HG03354 (cell line): Measurements from ENCODE around the gene PAFAH1B1.
"Not testable (repeated sequence)": the region's sequence is repeated elsewhere in the genome, so short reads cannot be mapped to it uniquely, and the experiment has no call there.

Source experiments
- ATAC-seq: cut with Tn5 transposase; IDR thresholded peaks from one replicate; pipeline ENCODE4 v1.9.1; 2021; ENCODE audit warnings: mild to moderate bottlenecking; ENCODE audit not compliant: unreplicated experiment, poor library complexity, severe bottlenecking

PAFAH1B1 gene

DNA sequence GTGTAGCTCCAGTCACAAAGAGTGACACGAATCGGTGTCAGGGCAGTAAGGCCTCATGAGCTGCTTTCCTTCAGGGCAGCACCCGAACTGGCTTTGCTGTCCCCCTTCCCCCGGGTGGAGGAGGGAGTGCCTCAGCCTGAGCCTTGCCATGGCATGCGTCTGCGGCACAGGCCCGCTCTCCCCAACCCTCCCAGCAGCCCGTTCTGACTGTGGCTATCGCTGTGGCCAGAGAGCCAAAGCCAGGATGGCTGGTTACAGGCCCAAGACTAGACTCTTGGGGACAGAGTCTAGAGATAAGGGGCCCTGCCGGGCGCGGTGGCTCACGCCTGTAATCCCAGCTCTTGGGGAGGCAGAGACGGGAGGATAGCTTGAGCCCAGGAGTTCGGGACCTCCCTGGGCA lies 92.2 kb downstream of the PAFAH1B1 start:
- ATAC-seq: no peak

DNA sequence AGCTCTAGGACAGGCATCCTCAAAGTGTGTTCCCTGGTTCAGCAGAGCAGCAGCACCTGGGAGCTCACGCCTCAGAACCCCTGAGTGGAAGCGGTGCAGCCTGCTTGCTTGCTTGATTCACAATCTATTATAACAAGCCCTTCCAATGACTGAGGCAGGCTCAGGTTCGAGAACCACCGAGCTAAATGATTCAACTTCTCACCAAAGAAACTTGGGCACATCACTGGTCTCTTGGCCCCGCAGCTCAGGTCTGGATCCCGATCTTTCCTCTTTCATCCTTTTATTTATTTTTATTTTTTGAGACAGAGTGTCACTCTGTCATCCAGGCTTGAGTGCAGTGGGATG lies 93.6 kb downstream of the PAFAH1B1 start:
- no peak for ATAC-seq

GRCh38 chr17:2688351-2689342 lies 95.2 kb downstream of the PAFAH1B1 start:
- no peak for ATAC-seq

GRCh38 chr17:2689411-2690164 lies 96.1 kb downstream of the PAFAH1B1 start:
- no peak for ATAC-seq

GRCh38 chr17:2690165-2691068 lies 97.0 kb downstream of the PAFAH1B1 start:
- no peak for ATAC-seq

DNA sequence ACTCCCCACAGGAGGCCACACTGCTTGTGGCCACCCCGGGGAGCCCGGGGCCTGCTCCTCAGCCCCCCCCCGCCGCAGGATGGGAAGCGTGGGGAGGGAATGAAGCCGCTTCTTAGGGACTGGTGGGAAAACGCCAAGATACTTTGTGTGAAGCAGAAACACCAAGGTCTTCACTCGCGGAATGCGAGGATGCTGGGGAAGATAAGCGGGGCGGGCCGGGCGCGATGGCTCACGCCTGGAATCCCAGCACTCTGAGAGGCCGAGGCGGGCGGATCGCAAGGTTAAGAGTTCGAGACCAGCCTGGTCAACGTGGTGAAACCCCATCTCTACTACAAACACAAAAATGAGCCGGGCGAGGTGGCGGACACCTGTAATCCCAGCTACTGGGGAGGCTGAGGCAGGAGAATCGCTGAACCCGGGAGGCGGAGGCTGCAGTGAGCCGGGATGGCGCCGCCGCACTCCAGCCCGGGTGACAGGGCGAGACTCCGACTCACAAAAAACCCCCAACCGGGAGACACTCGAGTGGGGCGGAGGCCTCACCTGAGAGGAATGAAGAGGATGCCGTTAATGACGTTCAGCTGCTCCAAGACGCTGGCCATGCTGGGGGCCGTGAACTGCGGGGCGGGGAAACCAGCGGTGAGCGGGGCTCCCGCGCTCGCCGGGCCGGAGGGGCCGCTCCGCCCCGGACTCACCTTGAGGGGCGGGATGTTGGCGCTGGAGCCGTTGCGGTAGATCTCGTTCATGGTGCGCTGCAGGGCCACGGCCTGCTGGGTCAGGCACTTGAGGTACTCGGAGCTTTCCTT lies 97.8 kb downstream of the PAFAH1B1 start:
- no peak for ATAC-seq

- no peak for ATAC-seq
These were observed 98.7 kb downstream of the PAFAH1B1 start for GRCh38 chr17:2691965-2692780.

GRCh38 chr17:2692781-2693135 lies 99.3 kb downstream of the PAFAH1B1 start:
- no peak for ATAC-seq

GRCh38 chr17:2693561-2694380 lies 100.3 kb downstream of the PAFAH1B1 start:
- ATAC-seq: no peak

GRCh38 chr17:2694381-2695242 lies 101.2 kb downstream of the PAFAH1B1 start:
- ATAC-seq: no peak

DNA sequence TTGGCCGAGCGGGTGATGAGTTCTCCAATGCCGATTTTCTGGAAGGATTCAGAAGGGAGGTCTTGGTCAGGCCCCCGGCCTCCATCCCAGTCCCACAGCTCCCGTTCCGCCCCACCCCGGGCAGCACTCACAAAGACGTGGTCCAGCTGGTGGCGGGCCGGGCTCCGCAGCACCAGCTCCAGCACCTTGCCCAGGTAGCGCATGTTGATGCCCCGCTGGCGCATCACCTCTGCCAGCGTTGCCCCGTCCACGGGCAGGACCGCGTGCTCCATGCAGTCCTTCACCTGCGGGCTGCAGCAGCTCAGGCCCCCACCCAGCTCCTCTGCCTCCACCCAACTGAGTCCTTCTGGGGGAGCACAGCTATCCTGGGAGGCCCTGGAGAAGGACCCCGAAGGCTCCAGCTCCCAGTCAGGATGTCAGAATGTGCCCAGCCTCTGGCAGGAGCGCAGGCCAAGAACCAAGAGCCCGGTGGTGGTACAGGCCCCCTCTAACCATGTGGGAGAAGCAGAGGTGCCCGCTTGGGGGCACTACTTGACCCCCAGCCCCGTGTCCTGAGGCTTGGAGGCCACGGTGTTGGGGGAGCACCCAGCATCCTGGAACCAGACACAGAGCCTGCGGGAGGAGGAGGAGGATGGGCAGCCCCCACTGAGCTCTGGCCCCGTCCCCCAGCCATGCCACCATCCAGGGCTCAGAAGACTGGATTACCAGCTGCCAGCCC lies 101.9 kb downstream of the PAFAH1B1 start:
- no peak for ATAC-seq

- no peak for ATAC-seq
These were observed 102.7 kb downstream of the PAFAH1B1 start for GRCh38 chr17:2695961-2696760.

DNA sequence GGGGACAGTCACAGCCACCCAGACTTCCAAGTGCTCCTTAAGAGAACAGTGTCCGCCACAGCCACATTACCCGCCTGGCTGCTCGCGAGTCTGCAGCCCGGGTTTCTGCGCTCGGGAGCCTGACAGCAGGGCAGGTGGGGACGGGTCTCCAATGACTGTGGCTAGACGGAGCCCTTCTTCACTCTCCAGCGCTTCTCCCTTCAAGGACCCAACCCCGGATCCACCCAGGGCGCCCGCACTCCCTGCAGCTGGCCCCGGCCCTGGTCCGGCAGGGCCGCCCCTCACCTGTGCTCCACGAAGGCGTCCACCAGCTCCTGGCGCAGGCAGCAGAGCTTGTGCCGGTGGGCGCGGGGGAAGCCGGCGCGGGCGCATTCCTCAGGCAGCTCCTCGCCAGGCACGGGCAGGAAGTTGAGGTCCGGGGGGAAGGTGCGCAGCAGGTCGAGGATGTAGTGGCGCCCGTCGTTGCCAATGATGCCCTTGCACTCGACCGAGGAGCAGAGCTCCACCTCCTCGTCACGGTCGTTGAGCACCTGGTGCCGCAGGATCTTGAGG lies 104.2 kb downstream of the PAFAH1B1 start:
- ATAC-seq: no peak

DNA sequence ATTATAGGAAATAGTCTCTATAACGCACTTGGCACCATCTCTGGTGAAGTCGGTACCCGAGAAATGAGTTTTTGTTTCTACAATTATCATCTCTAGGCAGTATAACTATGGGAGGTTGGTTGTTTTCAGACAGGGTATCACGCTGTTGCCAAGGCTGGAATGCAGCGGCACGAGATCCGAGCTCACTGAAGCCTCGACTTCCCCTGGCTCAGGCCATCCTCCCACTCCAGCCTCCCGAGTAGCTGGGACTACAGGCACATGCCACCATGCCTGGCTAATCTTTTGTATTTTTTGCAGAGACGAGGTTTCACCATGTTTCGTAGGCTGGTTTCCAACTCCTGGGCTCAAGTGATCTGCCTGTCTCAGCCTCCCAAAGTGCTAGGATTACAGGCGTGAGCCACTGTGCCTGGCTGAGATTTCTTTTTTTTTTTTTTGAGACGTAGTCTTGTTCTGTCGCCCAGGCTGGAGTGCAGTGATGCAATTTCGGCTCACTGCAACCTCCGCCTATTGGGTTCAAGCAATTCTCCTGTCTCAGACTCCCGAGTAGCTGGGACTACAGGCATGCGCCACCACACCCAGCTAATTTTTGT lies 105.9 kb downstream of the PAFAH1B1 start:
- not testable (repeated sequence) for ATAC-seq

- ATAC-seq: no peak
These were observed 106.6 kb downstream of the PAFAH1B1 start for GRCh38 chr17:2700030-2700490.
